CD8-positive, alpha-beta memory T cell (primary cell): ENCODE results near the gene UNG. TPM values are rescaled to one million over a fixed set of nuclear protein-coding genes. Genes with fewer than 3 reads are reported as not detected.

ENCODE experiments used
- CTCF ChIA-PET: fragments of 350-600 bp; sonication (Branson Sonifier 250); formaldehyde crosslinking; loops from one replicate; lab custom pipeline; 2021; ENCODE audit warnings: antibody characterized with exemption; lab: Charles Lee
- POLR2A ChIA-PET: fragments of 350-600 bp; sonication (Branson Sonifier 250); formaldehyde crosslinking; loops from one replicate; lab custom pipeline; 2021; ENCODE audit warnings: antibody characterized with exemption; lab: Charles Lee
- DNase-seq, 5 donors: peaks; one replicate each; pipeline versions ENCODE4 v3.0.0 to v3.0.0-alpha.2; 2020 to 2022; ENCODE audit warnings: mixed read lengths in 1 of 5
- H3K27ac ChIP-seq: one replicate; pipeline ENCODE4 v1.7.0; 2013; ENCODE audit warnings: low read depth, mild to moderate bottlenecking, low read length, moderate library complexity
- H3K27me3 ChIP-seq: 2 replicates; pipeline ENCODE4 v1.7.0; 2013; ENCODE audit warnings: low read length, mild to moderate bottlenecking; ENCODE audit not compliant: insufficient read depth, poor library complexity, severe bottlenecking
- H3K36me3 ChIP-seq: 2 replicates; pipeline ENCODE4 v1.7.0; 2013; ENCODE audit warnings: mild to moderate bottlenecking, low read length, moderate library complexity; ENCODE audit not compliant: insufficient read depth
- H3K4me1 ChIP-seq: 2 replicates; pipeline ENCODE4 v1.7.0; 2013; ENCODE audit warnings: mild to moderate bottlenecking, low read length, moderate library complexity; ENCODE audit not compliant: insufficient read depth
- H3K4me3 ChIP-seq: 2 replicates; pipeline ENCODE4 v1.7.0; 2013; ENCODE audit warnings: mild to moderate bottlenecking, low read length
- H3K9me3 ChIP-seq: 2 replicates; pipeline ENCODE4 v1.7.0; 2013; ENCODE audit warnings: mild to moderate bottlenecking, low read length
- H3K27ac Mint-ChIP-seq, 8 donors: one replicate each; pipeline ENCODE4 v1.8.0; 2020 to 2021; ENCODE audit warnings: mixed read lengths in 8 of 8, mild to moderate bottlenecking in 6 of 8, inconsistent platforms in 3 of 8, moderate library complexity in 3 of 8
- H3K27me3 Mint-ChIP-seq, 2 donors: one replicate each; pipeline ENCODE4 v1.8.0; 2020 to 2021; ENCODE audit warnings: mixed read lengths in 2 of 2, mild to moderate bottlenecking in 1 of 2, moderate library complexity in 1 of 2
- H3K36me3 Mint-ChIP-seq, 3 donors: one replicate each; pipeline ENCODE4 v1.8.0; 2020 to 2021; ENCODE audit warnings: mixed read lengths in 3 of 3, inconsistent platforms in 1 of 3, mild to moderate bottlenecking in 1 of 3
- H3K4me1 Mint-ChIP-seq, 3 donors: one replicate each; pipeline ENCODE4 v1.8.0; 2020 to 2021; ENCODE audit warnings: mixed read lengths in 3 of 3, inconsistent platforms in 1 of 3, mild to moderate bottlenecking in 1 of 3
- H3K4me3 Mint-ChIP-seq, 7 donors: one replicate each; pipeline ENCODE4 v1.8.0; 2020 to 2021; ENCODE audit warnings: mixed read lengths in 7 of 7, mild to moderate bottlenecking in 6 of 7, moderate library complexity in 4 of 7, inconsistent platforms in 2 of 7
- H3K9me3 Mint-ChIP-seq, 5 donors: one replicate each; pipeline ENCODE4 v1.8.0; 2020 to 2022; ENCODE audit warnings: mixed read lengths in 5 of 5, mild to moderate bottlenecking in 3 of 5, moderate library complexity in 2 of 5, inconsistent platforms in 1 of 5
- polyA plus RNA-seq: library from polyadenylated mRNA; unstranded; fragments of 300-500 nt; fragmentation: Illumina TruSeq; gene quantifications from one replicate; pipeline ENCODE4 v1.2.3, GENCODE V29; 2021
- total RNA-seq, 2 experiments: library from RNA; stranded (reverse); gene quantifications; one replicate each; pipeline ENCODE4 v1.2.3, GENCODE V29; 2021

Gene UNG
- total and polyA plus RNA-seq, 3 experiments from 2014 or later: 37.7 to 101 (median 92.3) TPM

- Mint-ChIP-seq H3K27ac (peak overlapping the region in 1 of 8 donors; percentile 43), H3K4me3 (no peak overlapping the region), H3K4me1 (peaks cover 9 to 15% (median 12%) of the 10 kb centered on the region in 3 donors), H3K9me3 (no peaks in the 10 kb centered on the region), H3K36me3 (peaks cover 0 to 3% (median 1%) of the 10 kb centered on the region in 3 donors), H3K27me3 (peaks cover 0 to 5% of the 10 kb centered on the region in 2 donors)
- no peaks in the 10 kb centered on the region for H3K9me3 ChIP-seq
- no peaks in the 10 kb centered on the region for H3K27me3 ChIP-seq
- ChIA-PET CTCF (no interaction called here), POLR2A (no interaction called here)
- H3K27ac ChIP-seq: no peak overlapping the region
- H3K4me3 ChIP-seq: no peak overlapping the region
- no peaks in the 10 kb centered on the region for H3K36me3 ChIP-seq
- peaks cover 11% of the 10 kb centered on the region for H3K4me1 ChIP-seq
- no peak for DNase-seq
Observed at GRCh38 chr12:109150124-109150640, 52.8 kb downstream of the UNG start.

GRCh38 chr12:109151457-109151856 is 54.1 kb downstream of the UNG start:
- DNase-seq: no peak

GRCh38 chr12:109153821-109154441 is 56.5 kb downstream of the UNG start:
- peaks cover 0 to 3% (median 1%) of the 10 kb centered on the region in 3 donors for H3K36me3 Mint-ChIP-seq

More at GRCh38 chr12:109151457-109151856, 54.1 kb downstream of the UNG start:
- H3K4me1 Mint-ChIP-seq: peaks cover 12 to 22% (median 18%) of the 10 kb centered on the region in 3 donors
- no peaks in the 10 kb centered on the region for H3K36me3 ChIP-seq
- no peaks in the 10 kb centered on the region for H3K27me3 ChIP-seq
- ChIA-PET POLR2A (no interaction called here), CTCF (no interaction called here)
- H3K4me1 ChIP-seq: peaks cover 16% of the 10 kb centered on the region
- H3K9me3 Mint-ChIP-seq: no peaks in the 10 kb centered on the region
- H3K4me3 Mint-ChIP-seq: no peak overlapping the region
- peaks cover 0 to 3% (median 1%) of the 10 kb centered on the region in 3 donors for H3K36me3 Mint-ChIP-seq
- H3K27me3 Mint-ChIP-seq: peaks cover 0 to 5% of the 10 kb centered on the region in 2 donors
- H3K4me3 ChIP-seq: no peak overlapping the region
- H3K27ac ChIP-seq: no peak overlapping the region
- H3K27ac Mint-ChIP-seq: no peak overlapping the region
- no peaks in the 10 kb centered on the region for H3K9me3 ChIP-seq

GRCh38 chr12:109154451-109155438 is 57.3 kb downstream of the UNG start:
- POLR2A ChIA-PET: interaction anchor here (0.6 kb wide), 2 partner anchors 47 to 418 kb away, joined by 4 to 5 read pairs; no protein-coding TSS in a partner anchor
- H3K4me3 ChIP-seq: peak overlapping the region; percentile 86
- peaks cover 16% of the 10 kb centered on the region for H3K4me1 ChIP-seq

More at GRCh38 chr12:109153821-109154441, 56.5 kb downstream of the UNG start:
- Mint-ChIP-seq H3K9me3 (no peaks in the 10 kb centered on the region), H3K4me1 (peaks cover 12 to 25% (median 18%) of the 10 kb centered on the region in 3 donors), H3K4me3 (peak overlapping the region; percentile 72 to 98 (median 94)), H3K27ac (peak overlapping the region; percentile 39 to 88 (median 78)), H3K27me3 (peaks cover 0 to 5% of the 10 kb centered on the region in 2 donors)
- POLR2A ChIA-PET: interaction anchor here (0.6 kb wide), 1 partner anchor 47 kb away, joined by 4 read pairs; no protein-coding TSS in a partner anchor
- no peak for DNase-seq
- H3K27me3 ChIP-seq: no peaks in the 10 kb centered on the region
- H3K36me3 ChIP-seq: no peaks in the 10 kb centered on the region
- H3K9me3 ChIP-seq: no peaks in the 10 kb centered on the region
- H3K27ac ChIP-seq: no peak overlapping the region
- CTCF ChIA-PET: interaction anchor here (1.1 kb wide), 1 partner anchor 42 kb away, joined by 4 read pairs; no protein-coding TSS in a partner anchor
- peak overlapping the region; percentile 60 for H3K4me3 ChIP-seq
- peaks cover 16% of the 10 kb centered on the region for H3K4me1 ChIP-seq

DNA sequence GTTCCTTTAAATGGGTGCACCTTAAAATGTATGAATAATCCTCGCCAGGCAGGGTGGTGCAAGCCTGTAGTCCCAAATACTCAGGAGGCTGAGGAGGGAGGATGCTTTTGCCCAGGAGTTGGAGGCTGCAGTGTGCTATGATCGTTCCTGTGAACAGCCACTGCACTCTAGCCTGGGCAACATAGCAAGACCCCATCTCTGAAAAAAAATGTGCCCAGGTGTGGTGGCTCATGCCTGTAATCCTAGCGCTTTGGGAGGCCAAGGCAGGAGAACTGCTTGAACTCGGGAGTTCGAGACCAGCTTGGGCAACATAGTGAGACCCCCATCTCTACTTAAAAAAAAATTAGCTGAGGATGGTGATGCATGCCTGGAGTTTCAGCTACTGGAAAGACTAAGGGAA is 58.6 kb downstream of the UNG start:
- Histone ChIP-seq H3K9me3 (no peaks in the 10 kb centered on the region), H3K27me3 (no peaks in the 10 kb centered on the region), H3K4me1 (peaks cover 16% of the 10 kb centered on the region), H3K27ac (no peak overlapping the region), H3K36me3 (no peaks in the 10 kb centered on the region), H3K4me3 (no peak overlapping the region)
- Mint-ChIP-seq H3K9me3 (no peaks in the 10 kb centered on the region), H3K4me1 (peaks cover 12 to 25% (median 18%) of the 10 kb centered on the region in 3 donors), H3K27me3 (peaks cover 0 to 7% of the 10 kb centered on the region in 2 donors), H3K4me3 (peak overlapping the region in 4 of 7 donors; percentile 4 to 93 (median 78)), H3K27ac (no peak overlapping the region), H3K36me3 (peaks cover 0 to 3% (median 1%) of the 10 kb centered on the region in 3 donors)
- CTCF ChIA-PET: no interaction called here
- no peak for DNase-seq
- POLR2A ChIA-PET: no interaction called here

More at GRCh38 chr12:109154451-109155438, 57.3 kb downstream of the UNG start:
- DNase-seq: peak; percentile 70 to 85 (median 73)
- peaks cover 0 to 3% (median 1%) of the 10 kb centered on the region in 3 donors for H3K36me3 Mint-ChIP-seq
- Histone ChIP-seq H3K36me3 (no peaks in the 10 kb centered on the region), H3K9me3 (no peaks in the 10 kb centered on the region), H3K27me3 (no peaks in the 10 kb centered on the region), H3K27ac (peak overlapping the region; percentile 28)
- peak overlapping the region; percentile 92 to 98 (median 94) for H3K4me3 Mint-ChIP-seq
- H3K27ac Mint-ChIP-seq: peak overlapping the region; percentile 73 to 94 (median 89)
- CTCF ChIA-PET: interaction anchor here (0.8 to 1.1 kb wide), 2 partner anchors 43 kb away, joined by 4 to 5 read pairs; no protein-coding TSS in a partner anchor
- H3K27me3 Mint-ChIP-seq: peaks cover 0 to 4% of the 10 kb centered on the region in 2 donors
- H3K9me3 Mint-ChIP-seq: no peaks in the 10 kb centered on the region
- H3K4me1 Mint-ChIP-seq: peaks cover 12 to 25% (median 18%) of the 10 kb centered on the region in 3 donors

DNA sequence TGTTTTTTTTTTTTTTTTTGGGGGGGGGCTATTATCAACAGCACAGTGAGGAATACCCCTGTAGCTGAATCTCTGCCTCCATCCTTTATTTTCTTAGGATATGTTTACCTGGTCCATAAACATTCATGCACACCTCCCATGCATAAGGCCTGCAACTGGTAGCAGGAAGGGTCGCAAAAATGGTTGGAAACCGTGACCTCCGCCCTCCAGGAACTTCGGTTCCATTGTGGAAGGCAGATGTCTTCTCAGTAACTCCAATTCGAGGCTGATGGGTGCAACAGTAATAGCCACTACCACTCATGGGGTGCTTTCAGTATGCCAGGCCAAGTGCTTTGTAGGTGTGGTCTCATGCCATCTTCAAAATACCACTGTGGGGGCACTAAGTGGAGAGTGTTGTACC is 59.2 kb downstream of the UNG start:
- Mint-ChIP-seq H3K9me3 (no peaks in the 10 kb centered on the region), H3K4me1 (peaks cover 12 to 25% (median 18%) of the 10 kb centered on the region in 3 donors), H3K27me3 (peaks cover 0 to 7% of the 10 kb centered on the region in 2 donors), H3K4me3 (peak overlapping the region in 1 of 7 donors; percentile 42), H3K36me3 (peaks cover 0 to 3% (median 0%) of the 10 kb centered on the region in 3 donors), H3K27ac (no peak overlapping the region)
- Histone ChIP-seq H3K4me3 (no peak overlapping the region), H3K27ac (no peak overlapping the region), H3K27me3 (no peaks in the 10 kb centered on the region), H3K9me3 (no peaks in the 10 kb centered on the region), H3K36me3 (no peaks in the 10 kb centered on the region), H3K4me1 (peaks cover 16% of the 10 kb centered on the region)
- POLR2A ChIA-PET: no interaction called here
- DNase-seq: no peak
- CTCF ChIA-PET: no interaction called here

- POLR2A ChIA-PET: no interaction called here
- CTCF ChIA-PET: no interaction called here
- H3K9me3 ChIP-seq: no peaks in the 10 kb centered on the region
- no peaks in the 10 kb centered on the region for H3K36me3 ChIP-seq
- Mint-ChIP-seq H3K4me3 (no peak overlapping the region), H3K27ac (no peak overlapping the region), H3K27me3 (peaks cover 0 to 3% of the 10 kb centered on the region in 2 donors), H3K4me1 (peaks cover 12 to 25% (median 18%) of the 10 kb centered on the region in 3 donors), H3K9me3 (no peaks in the 10 kb centered on the region), H3K36me3 (peaks cover 0 to 3% (median 0%) of the 10 kb centered on the region in 3 donors)
- no peaks in the 10 kb centered on the region for H3K27me3 ChIP-seq
- peaks cover 16% of the 10 kb centered on the region for H3K4me1 ChIP-seq
- no peak overlapping the region for H3K27ac ChIP-seq
- DNase-seq: no peak
- no peak overlapping the region for H3K4me3 ChIP-seq
Observed at GRCh38 chr12:109157986-109158385, 60.6 kb downstream of the UNG start.
